ENCODE results near the gene OVCH1. TPM values are rescaled to one million over a fixed set of nuclear protein-coding genes. Genes with fewer than 3 reads are reported as not detected.

OVCH1 gene
- total RNA-seq, 1 experiment from 2014 or later: not detected

DNA sequence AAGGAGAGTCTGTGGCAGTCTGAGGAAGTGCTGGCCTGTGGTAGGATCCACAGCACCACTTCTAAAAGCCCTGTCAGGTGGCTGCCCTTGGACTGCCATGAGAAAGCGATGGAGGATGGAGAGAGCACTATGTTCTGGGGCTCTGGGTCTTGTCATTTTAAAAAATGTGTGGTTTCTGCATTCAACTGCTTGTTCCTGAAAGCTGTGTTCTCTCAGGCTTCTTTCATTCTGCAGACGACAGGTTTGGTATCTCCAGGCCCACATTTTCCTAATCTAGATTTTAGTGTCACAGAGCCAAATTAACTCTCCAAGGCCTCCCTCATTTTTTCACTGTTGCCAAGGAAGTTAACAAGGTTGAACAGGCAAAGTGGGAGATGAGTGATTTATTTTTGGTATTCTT, 10.5 kb downstream of the OVCH1 start:
- Mint-ChIP-seq H3K36me3 (ENCODE audit: insufficient read depth in 1 of 3, low read depth in 3 of 3) (no peaks in the 10 kb centered on the region), H3K27ac (no peak overlapping the region; a peak in 1 of 7 replicates), H3K27me3 (ENCODE audit: low read depth) (peaks cover 1% of the 10 kb centered on the region; the same call in 1 of the 2 replicates), H3K4me3 (no peak overlapping the region), H3K9me3 (no peaks in the 10 kb centered on the region), H3K4me1 (no peaks in the 10 kb centered on the region)
- Histone ChIP-seq H2BK5ac (ENCODE audit: insufficient read length, low read length) (no peak overlapping the region), H3K18ac (ENCODE audit: insufficient read length, low read depth, low read length) (no peak overlapping the region), H3K4me2 (ENCODE audit: insufficient read depth, insufficient read length, low read length) (no peak overlapping the region), H4K8ac (replicated peaks; ENCODE audit: insufficient read length, low read depth, low read length) (no peak overlapping the region), H3K14ac (ENCODE audit: insufficient read depth, low read length) (no peak overlapping the region), H2BK120ac (ENCODE audit: low read depth, low read length, poor library complexity, severe bottlenecking) (no peak overlapping the region), H3K4me1 (ENCODE audit: insufficient read depth, low read length) (no peaks in the 10 kb centered on the region), H4K91ac (ENCODE audit: insufficient read length, low read depth, low read length) (no peak overlapping the region), H2BK20ac (ENCODE audit: low read depth, low read length, poor library complexity, severe bottlenecking) (no peak overlapping the region), H4K5ac (ENCODE audit: insufficient read length, low read depth, low read length) (no peak overlapping the region), H2BK12ac (ENCODE audit: insufficient read length, low read depth, low read length) (no peak overlapping the region), H3K27me3 (ENCODE audit: insufficient read depth, low read length) (no peaks in the 10 kb centered on the region), H2AK5ac (ENCODE audit: insufficient read length, low read length) (no peak overlapping the region), H3K9ac (ENCODE audit: extremely low read depth, insufficient read length, low read length) (no peak overlapping the region), H4K20me1 (ENCODE audit: control insufficient read depth, insufficient read depth, insufficient read length) (no peaks in the 10 kb centered on the region), H3K79me1 (ENCODE audit: insufficient read depth, low read depth, low read length, poor library complexity, severe bottlenecking) (no peaks in the 10 kb centered on the region), H3K23me2 (ENCODE audit: insufficient read length, low read depth, low read length, poor library complexity, severe bottlenecking) (no peaks in the 10 kb centered on the region), H3K23ac (ENCODE audit: insufficient read length, low read depth, low read length) (no peak overlapping the region), H3K9me3 (ENCODE audit: control insufficient read depth, low read depth, low read length) (no peaks in the 10 kb centered on the region), H2AFZ (ENCODE audit: low read length) (no peak overlapping the region), H3K79me2 (ENCODE audit: insufficient read depth, low read length) (no peaks in the 10 kb centered on the region), H2BK15ac (ENCODE audit: low read depth, low read length) (no peak overlapping the region), H3K27ac (ENCODE audit: insufficient read length, low read depth, low read length) (no peak overlapping the region), H3K4ac (ENCODE audit: low read depth, low read length) (no peak overlapping the region), H3K56ac (ENCODE audit: insufficient read length, low read depth, low read length) (no peak overlapping the region), H3T11ph (ENCODE audit: low read length) (no peak overlapping the region)
- TF ChIP-seq, protein P1, sequence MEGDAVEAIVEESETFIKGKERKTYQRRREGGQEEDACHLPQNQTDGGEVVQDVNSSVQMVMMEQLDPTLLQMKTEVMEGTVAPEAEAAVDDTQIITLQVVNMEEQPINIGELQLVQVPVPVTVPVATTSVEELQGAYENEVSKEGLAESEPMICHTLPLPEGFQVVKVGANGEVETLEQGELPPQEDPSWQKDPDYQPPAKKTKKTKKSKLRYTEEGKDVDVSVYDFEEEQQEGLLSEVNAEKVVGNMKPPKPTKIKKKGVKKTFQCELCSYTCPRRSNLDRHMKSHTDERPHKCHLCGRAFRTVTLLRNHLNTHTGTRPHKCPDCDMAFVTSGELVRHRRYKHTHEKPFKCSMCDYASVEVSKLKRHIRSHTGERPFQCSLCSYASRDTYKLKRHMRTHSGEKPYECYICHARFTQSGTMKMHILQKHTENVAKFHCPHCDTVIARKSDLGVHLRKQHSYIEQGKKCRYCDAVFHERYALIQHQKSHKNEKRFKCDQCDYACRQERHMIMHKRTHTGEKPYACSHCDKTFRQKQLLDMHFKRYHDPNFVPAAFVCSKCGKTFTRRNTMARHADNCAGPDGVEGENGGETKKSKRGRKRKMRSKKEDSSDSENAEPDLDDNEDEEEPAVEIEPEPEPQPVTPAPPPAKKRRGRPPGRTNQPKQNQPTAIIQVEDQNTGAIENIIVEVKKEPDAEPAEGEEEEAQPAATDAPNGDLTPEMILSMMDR (conservative IDR thresholded peaks at IDR 0.05): no peak
- no peak for DNase-seq
- no CpG with 5 or more reads among the region's 2 CpGs for WGBS (ENCODE audit: extremely low coverage, insufficient read length, low lambda C conversion rate)
